ENCODE results near the gene MYH11.

DNA sequence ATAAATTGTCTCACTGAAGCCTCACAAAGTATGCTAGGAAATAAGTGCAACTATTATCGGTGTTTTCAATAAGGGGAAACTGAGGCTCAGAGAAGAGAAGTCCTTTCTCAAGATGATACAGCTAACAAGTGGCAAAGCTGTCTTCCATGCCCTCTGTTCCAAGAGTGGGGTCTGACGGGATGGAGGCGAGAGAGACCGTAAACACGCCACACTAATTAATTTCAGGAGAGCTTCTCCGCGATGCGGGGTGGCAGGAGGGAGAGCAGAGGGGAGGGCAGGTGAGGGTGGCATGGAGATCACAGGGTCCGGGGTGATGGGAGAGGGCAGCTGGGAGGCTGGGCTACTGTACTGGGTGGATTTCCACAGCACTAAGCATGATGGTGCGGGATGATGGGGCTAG is 80.3 kb downstream of the MYH11 start:
- TF ChIP-seq POLR2AphosphoS5 (IDR thresholded peaks at IDR 0.05; ENCODE audit: low read depth, low read length): no peak
- no peak for TF ChIP-seq FOXP2 (optimal IDR thresholded peaks at IDR 0.05; ENCODE audit: borderline replicate concordance, extremely low read depth, extremely low read length, insufficient read depth)

All from PFSK-1 (cell line).